HG03469 (cell line): ENCODE results near the gene WNK3.

Experiments used
- ATAC-seq: cut with Tn5 transposase; IDR thresholded peaks from one replicate; pipeline ENCODE4 v1.9.1; 2021; ENCODE audit warnings: mild to moderate bottlenecking, moderate library complexity, moderate number of reproducible peaks; ENCODE audit not compliant: unreplicated experiment

The WNK3 gene

GRCh38 chrX:54171527-54172250, 186.2 kb downstream of the WNK3 start:
- no peak for ATAC-seq

DNA sequence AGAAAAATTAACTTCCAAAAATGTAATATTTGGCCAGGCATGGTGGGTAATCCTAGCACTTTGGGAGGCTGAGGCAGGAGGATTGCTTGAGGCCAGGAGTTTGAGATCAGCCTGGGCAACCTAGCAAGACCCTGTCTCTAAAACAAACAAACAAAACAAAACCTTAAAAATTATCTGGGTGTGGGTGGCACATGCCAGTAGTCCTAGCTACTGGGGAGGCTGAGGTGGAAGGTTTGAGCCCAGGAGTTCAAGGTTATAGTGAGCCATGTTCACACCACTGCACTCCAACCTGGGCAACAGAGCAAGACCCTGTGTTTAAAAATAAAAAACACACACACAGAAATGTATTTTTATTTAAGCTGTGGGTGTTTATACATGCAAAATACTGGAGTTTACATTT, 186.8 kb downstream of the WNK3 start:
- ATAC-seq, result no peak

DNA sequence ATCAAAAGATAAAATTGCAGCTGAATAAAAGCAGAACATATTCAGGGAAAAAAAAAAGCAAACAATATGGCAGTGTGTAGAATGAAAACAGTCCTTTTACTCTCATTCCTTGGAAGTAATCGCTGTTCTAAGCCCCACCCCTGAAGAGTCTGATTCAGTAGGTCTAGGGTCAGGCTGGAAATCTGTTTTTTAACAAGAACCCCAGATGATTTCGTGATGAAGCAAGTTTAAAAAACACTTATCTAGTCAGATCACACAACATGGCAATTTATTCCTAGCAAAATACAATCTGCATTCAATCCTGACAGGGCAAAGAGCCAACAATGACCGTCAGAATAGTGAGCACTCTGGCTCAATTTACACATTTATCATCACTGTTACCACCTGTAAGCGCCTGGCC, 190.9 kb downstream of the WNK3 start:
- no peak for ATAC-seq

- ATAC-seq, result no peak
Measured at GRCh38 chrX:54157561-54157960, 200.3 kb downstream of the WNK3 start.
